GM20431 (cell line): Measurements from ENCODE around the gene GPR150.

Source experiments
- in situ Hi-C: fragments of 300-500 bp; cut with MseI, MboI; formaldehyde crosslinking; loops from one replicate; pipeline ENCODE4 v1.15.0; 2020; ENCODE audit warnings: low sequenced_read_pairs; ENCODE audit not compliant: unreplicated experiment

GPR150 gene

GRCh38 chr5:95646569-95647431 is 26.9 kb downstream of the GPR150 start, which contains the start of gene RFESD:
Gene RFESD, plus strand, starts transcription at chr5:95646777. Its CDS starts 5,495 bp downstream, at chr5:95652272.
- in situ Hi-C loops = loop anchor here (25.0 kb wide), 1 partner anchor 191 kb away; no protein-coding TSS in a partner anchor

- in situ Hi-C loops = loop anchor here (25.0 kb wide), 1 partner anchor 189 kb away; no protein-coding TSS in a partner anchor
These were observed 28.3 kb downstream of the GPR150 start for GRCh38 chr5:95647886-95648860.

GRCh38 chr5:95649274-95649673 is 29.4 kb downstream of the GPR150 start:
- in situ Hi-C loops = loop anchor here (25.0 kb wide), 1 partner anchor 188 kb away; no protein-coding TSS in a partner anchor

GRCh38 chr5:95649842-95650620 is 30.1 kb downstream of the GPR150 start:
- in situ Hi-C loops = loop anchor here (25.0 kb wide), 2 partner anchors 112 to 187 kb away; no protein-coding TSS in a partner anchor

GRCh38 chr5:95652849-95653248 is 33.0 kb downstream of the GPR150 start:
- in situ Hi-C loops = loop anchor here (25.0 kb wide), 1 partner anchor 109 kb away; no protein-coding TSS in a partner anchor

GRCh38 chr5:95654196-95654595 is 34.3 kb downstream of the GPR150 start:
- in situ Hi-C loops = loop anchor here (25.0 kb wide), 1 partner anchor 108 kb away; no protein-coding TSS in a partner anchor

GRCh38 chr5:95655575-95655974 is 35.7 kb downstream of the GPR150 start:
- in situ Hi-C loops = loop anchor here (25.0 kb wide), 1 partner anchor 107 kb away; no protein-coding TSS in a partner anchor

- in situ Hi-C loops = loop anchor here (25.0 kb wide), 1 partner anchor 102 kb away; no protein-coding TSS in a partner anchor
These were observed 40.2 kb downstream of the GPR150 start for GRCh38 chr5:95660060-95660459.

GRCh38 chr5:95662946-95663345 is 43.1 kb downstream of the GPR150 start:
- in situ Hi-C loops = loop anchor here (25.0 kb wide), 1 partner anchor 99 kb away; no protein-coding TSS in a partner anchor

- in situ Hi-C loops = loop anchor here (25.0 kb wide), 1 partner anchor 98 kb away; no protein-coding TSS in a partner anchor
These were observed 44.4 kb downstream of the GPR150 start for GRCh38 chr5:95664204-95664786.

- in situ Hi-C loops = loop anchor here (25.0 kb wide), 1 partner anchor 95 kb away; no protein-coding TSS in a partner anchor
These were observed 47.3 kb downstream of the GPR150 start for GRCh38 chr5:95667061-95667618.

GRCh38 chr5:95667678-95668077 is 47.8 kb downstream of the GPR150 start:
- in situ Hi-C loops = loop anchor here (25.0 kb wide), 1 partner anchor 95 kb away; no protein-coding TSS in a partner anchor

- in situ Hi-C loops = loop anchor here (25.0 kb wide), 1 partner anchor 94 kb away; no protein-coding TSS in a partner anchor
These were observed 48.3 kb downstream of the GPR150 start for GRCh38 chr5:95668216-95668615.

- in situ Hi-C loops = loop anchor here (25.0 kb wide), 1 partner anchor 94 kb away; no protein-coding TSS in a partner anchor
These were observed 48.8 kb downstream of the GPR150 start for GRCh38 chr5:95668728-95669127.

- in situ Hi-C loops = loop anchor here (25.0 kb wide), 1 partner anchor 93 kb away; no protein-coding TSS in a partner anchor
These were observed 49.7 kb downstream of the GPR150 start for GRCh38 chr5:95669540-95669939.

- in situ Hi-C loops = loop anchor here (25.0 kb wide), 1 partner anchor 92 kb away; no protein-coding TSS in a partner anchor
These were observed 50.1 kb downstream of the GPR150 start for GRCh38 chr5:95669985-95670384.

- in situ Hi-C loops = loop anchor here (25.0 kb wide), 1 partner anchor 92 kb away; no protein-coding TSS in a partner anchor
These were observed 50.7 kb downstream of the GPR150 start for GRCh38 chr5:95670568-95670967.
